IPS-NIHi7 (cell line): ENCODE measurements around the gene PPFIBP2.

ENCODE experiments used
- DNase-seq: peaks from one replicate; pipeline ENCODE4 v3.0.0; 2012; ENCODE audit warnings: mixed read lengths; ENCODE audit errors: extremely low spot score

The PPFIBP2 gene

GRCh38 chr11:7525424-7525823, 11.6 kb downstream of the PPFIBP2 start:
- DNase-seq: no peak

DNA sequence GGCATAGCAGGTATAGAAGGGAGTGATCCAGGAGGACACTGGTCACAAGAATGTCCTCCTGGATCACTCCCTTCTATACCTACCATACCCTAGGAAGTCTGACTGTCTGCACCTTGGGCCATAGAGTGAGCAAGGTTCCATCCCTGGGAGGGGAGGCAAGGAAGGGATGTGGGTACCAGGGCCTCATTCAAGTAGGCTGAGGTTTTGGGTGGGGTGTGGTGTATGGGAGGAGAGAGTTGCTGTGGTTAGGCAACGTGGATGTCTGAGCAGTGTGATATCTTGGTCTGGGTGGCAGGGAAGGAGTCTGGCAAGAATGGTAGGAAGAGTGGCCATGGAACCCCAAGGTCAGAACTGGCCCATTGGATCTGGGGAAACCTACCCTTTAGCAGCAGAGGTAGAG, 13.2 kb downstream of the PPFIBP2 start:
- no peak for DNase-seq

- DNase-seq: no peak
Observed at GRCh38 chr11:7528514-7529049, 14.8 kb downstream of the PPFIBP2 start.

DNA sequence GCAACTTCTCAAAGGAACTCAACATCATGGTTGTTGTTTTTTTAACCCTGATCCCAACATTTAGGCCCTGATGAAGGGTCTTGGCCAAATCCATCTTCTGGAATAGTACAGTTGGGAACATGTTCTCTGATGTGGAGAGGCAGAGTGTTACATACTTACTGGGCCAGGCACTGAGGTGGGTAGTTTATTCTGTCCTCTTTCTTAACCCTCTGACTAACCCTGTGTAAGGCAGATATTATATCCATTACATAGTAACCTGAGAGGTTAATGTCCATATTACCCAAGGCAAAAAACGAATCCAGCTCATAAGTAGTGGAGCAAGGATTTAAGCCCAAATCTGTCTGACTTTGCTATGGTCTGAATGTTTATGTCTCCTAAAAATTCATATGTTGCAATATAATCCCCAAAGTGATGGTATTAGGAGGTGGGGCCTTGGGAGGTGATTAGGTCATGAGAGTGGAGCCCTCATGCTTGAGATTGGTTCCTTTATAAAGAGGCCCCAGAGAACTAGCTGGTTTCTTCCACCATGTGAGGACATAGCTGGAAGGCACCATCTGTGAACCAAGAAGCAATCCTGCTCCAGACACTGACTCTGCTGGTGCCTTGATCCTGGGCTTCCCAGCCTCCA, 16.3 kb downstream of the PPFIBP2 start:
- no peak for DNase-seq

DNA sequence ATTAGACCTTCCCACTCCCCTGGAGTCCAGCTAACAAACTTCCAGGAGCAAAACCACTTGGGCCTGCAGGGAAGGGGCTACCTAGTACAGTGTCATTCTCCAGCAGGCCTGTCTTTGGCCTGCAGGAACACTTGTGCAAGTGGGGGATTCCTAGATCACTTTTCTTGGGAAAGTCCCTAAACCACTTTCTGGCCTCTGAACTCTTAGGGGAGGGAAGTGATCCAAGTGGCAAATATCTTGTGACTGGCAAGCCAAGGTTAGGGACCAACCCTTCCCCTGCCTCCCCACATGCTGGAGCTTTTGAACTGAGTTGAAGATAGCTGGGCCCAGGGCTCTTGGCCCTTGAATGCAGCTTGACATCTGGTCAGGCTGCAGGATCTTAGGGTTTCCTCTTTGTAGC, 17.2 kb downstream of the PPFIBP2 start:
- DNase-seq: no peak

- DNase-seq: no peak
Observed at GRCh38 chr11:7532405-7533145, 18.8 kb downstream of the PPFIBP2 start.

GRCh38 chr11:7533199-7534041, 19.6 kb downstream of the PPFIBP2 start:
- no peak for DNase-seq

GRCh38 chr11:7534042-7534378, 20.2 kb downstream of the PPFIBP2 start:
- DNase-seq: no peak

DNA sequence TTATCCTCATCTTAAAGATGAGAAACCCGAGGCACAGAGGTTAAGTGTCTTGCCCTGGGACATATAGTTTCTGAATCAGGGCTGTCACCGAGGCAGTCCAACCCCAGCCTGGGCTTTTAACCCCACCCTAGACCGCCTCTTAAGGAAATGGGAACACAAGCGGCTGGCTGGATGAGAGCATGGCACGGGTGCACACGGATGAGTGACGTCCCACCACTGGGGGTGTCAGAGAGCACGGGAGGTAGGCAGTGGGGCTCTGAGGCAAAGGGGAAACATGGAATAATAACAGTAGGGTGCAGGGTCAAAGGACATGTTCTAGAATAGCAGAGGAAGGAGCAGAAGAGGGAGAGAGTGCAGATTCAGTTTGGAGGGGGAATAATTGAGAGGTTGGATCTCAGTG, 22.3 kb downstream of the PPFIBP2 start:
- peak; percentile 72 for DNase-seq

- no peak for DNase-seq
Observed at GRCh38 chr11:7537265-7537664, 23.5 kb downstream of the PPFIBP2 start.

DNA sequence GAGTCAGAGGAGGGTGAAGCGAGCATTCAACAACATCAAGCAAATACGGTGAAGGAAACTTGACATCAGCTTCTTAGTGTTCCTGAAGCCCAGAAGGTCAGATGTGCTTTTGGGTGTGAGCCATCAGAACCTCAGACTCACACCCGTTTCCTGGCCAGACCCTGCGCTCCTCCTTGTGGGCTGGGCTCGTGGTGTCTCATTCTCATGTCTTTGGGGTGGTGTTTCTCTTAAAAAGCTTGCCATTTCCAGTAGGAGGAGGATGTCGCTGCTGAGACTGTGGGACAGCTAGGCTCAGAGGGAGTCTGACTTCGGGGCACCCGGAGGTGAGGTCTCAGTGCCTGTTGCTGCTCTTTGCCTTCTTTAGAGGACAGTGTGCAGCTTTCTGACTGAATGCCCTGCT, 24.2 kb downstream of the PPFIBP2 start:
- DNase-seq: no peak

- no peak for DNase-seq
Observed at GRCh38 chr11:7538466-7539454, 25.0 kb downstream of the PPFIBP2 start.

- DNase-seq: no peak
Observed at GRCh38 chr11:7540830-7541555, 27.2 kb downstream of the PPFIBP2 start.

GRCh38 chr11:7543302-7543701, 29.5 kb downstream of the PPFIBP2 start:
- DNase-seq: no peak

GRCh38 chr11:7544021-7544420, 30.2 kb downstream of the PPFIBP2 start:
- no peak for DNase-seq

DNA sequence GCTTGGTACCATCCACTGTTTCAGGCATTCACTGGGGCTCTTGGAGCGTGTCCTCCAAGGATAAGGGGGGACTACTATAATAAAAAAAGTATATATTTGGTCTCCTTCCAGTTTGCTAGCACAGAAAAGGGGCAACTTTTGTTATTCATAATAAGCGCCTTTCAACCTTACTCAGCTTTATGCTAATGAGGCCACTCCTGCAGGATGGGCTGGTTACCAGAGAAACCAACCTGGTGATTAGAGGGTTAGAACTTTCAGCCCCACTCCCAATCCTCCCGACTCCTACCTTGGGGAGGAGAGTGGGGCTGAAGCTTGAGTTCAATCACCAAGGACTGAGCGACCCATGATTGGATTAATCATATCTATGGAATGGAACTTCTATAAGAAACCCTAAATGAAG, 31.8 kb downstream of the PPFIBP2 start:
- DNase-seq: no peak

DNA sequence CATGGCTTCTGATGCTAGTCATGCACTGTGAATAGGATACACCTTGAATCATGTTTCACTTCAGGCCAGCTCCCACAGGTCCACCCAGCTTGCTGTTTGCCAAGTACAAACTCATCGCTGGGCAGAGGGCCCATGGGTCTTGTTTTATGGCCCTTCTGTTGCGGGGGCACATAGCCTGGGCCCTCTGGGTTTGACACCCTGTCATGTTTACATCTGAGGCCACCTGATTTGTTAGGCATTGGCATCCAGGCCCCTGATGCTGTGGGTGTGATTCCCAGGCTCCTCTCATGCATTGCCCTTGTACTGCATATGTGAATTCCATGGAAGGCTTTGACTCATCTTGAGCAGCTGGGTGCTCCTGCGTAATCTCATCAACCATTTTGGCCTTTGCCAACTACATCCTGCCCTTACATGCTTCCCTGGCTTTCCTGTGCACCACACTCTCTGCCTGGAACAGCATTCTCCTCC, 32.6 kb downstream of the PPFIBP2 start:
- no peak for DNase-seq

DNA sequence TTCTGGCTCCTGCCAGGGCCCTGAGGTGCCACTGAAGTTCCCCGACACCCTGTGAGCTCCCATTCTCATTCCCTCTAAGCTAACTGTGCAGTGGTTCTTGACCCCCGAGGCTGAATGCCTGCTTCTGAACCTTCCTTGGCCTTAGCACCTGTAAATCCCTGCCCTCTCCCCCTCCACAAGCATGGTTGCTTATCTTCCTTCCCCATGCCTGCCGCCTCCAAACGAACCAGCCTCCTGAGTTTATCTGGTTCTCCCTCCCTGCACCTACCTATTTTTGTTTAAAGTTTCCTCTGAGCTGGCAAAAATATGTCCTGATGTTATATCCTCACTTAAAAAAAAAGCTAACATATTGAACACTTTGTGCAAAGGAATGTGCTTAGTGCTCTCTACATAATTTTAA, 33.9 kb downstream of the PPFIBP2 start:
- no peak for DNase-seq

GRCh38 chr11:7548659-7549274, 35.0 kb downstream of the PPFIBP2 start:
- DNase-seq: peak; percentile 83

DNA sequence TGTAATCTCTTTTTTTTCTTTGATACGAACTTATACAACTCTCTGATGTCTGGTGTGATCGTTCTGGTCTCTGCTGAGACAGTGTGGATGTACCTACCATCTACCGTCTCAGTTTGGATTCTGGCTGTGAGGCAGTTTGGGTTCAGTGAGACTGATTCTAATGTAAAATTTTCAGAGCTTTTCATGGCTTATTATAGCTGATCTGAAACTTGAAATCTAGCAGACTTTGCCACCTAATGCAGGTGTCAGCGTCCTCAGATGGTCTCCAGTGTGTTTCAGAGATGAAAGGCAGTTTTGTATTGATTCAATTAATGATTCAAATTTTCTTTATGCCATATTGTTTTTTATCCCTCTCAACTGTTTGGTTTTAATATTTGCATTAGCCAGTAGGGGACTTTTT, 35.9 kb downstream of the PPFIBP2 start:
- DNase-seq: no peak
